Measurements from ENCODE around the gene TJP3. TPM values are rescaled to one million over a fixed set of nuclear protein-coding genes. Genes with fewer than 3 reads are reported as not detected.

Gene TJP3
- total RNA-seq, 1 donor from 2014 or later = not detected

- no peak for DNase-seq (ENCODE audit: low read depth in 2 of 2)
Observed at GRCh38 chr19:3768748-3769099, 60.5 kb downstream of the TJP3 start.

- no peak for DNase-seq (ENCODE audit: low read depth in 2 of 2)
Observed at GRCh38 chr19:3769494-3769893, 61.3 kb downstream of the TJP3 start.

DNA sequence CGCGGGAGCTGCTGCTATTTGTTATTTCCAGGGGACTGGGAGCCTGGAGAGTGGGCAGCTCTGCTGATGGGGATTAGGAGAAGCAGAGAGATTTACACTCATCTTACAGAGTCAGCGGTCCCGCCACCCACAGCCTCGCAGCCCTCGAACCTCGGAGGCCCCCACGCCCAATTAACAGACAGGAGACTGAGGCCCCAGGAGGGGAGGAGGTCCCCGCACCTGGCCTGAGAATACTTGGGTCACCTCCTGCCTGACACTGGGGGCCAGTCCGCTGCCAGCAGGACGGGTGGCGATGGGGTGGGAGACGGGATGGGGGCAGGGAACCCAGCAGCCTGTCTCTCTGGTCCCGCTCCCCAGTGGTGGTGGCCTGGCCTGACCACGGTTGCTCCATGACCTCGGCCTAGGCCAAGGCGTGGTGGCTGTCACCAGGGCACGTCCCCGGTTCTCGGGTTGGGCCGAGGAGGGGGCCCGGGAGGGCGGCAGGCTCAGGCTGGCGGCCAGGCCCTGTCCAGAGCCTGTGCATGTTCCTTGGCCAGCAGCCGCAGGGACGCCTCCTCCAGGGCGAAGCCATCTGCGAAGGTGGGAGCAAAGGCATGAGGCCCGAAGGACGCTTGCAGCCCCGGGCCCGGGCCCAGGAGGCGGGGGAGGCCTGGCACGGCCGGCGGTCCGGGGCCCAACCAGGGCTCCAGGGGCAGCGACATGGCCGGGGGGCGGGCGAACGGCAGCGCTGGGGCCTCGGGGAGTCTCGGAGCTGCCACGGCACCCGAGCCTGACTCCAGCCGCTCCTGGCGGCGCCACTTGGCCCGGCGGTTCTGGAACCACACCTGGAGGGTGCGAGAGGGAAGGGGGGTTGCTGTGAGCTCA lies 62.2 kb downstream of the TJP3 start:
- DNase-seq (ENCODE audit: low read depth in 2 of 2) = no peak

DNA sequence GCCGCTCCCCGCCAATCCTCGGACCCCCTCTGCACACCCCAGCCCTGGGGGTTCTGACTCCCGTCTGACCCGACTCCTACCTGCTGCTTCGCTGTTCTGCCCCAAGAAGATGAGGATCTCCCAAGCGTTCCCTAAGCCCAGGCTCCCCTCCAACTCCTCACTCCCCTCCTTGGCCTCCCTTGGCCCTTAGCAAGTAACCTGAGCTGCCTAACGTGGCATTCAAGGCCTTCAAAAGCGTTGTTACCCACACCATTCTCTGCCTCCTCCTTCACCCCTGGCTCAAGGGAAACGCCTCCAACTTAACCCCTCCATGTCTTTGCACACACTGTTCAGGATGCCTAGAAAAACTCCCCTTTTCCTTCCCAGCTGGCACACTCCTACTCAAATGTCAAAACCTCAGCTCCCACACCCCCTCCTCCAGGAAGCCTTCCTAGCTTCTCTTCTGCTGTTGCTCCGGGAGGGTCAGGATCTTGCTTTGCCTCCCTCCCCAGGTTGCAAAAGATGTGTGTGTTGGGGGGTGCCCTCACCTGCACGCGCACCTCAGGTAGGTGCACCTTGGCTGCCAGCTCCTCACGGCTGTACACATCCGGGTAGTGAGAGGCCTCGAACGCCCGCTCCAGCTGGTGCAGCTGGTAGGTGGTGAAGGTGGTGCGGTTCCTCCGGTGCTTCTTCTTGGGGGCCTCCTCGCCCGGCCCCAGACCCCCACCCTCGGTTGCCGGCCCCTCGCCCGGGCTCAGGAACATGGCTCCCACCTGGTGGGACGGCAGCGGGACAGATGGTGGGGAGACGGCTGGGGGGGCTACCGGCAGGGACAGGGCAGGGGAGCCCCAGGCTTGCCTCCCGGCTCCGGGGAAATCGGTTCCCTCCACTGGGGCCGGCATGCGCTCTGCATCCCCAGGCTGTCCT lies 63.1 kb downstream of the TJP3 start:
- no peak for DNase-seq (ENCODE audit: low read depth in 2 of 2)

DNA sequence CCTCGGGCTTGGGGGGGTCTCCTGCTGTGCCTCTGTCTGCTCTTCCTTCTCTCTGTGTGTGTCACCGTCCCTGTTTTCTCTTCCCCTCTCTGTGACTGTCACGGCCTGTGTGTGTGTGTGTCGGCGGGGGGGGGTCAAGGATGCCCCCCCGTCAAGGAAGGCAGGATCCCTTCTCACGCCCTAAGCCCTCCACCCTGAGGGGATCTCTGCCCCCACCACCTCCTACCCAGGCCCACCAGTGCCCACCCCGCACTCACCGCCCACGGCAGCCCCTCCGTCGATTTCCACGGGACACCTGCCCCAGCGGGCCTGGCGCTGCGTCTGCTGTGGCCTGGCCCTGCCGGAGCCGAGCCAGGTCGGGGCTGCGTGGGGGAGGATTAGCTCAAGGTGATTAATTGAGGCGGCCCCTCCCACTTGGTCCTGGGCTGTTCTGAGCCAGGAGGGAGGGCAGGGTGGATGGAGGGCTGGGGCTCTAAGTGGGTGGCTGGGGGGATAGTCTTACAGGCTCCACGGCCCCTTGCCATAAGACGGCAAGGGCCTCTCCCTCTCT lies 63.8 kb downstream of the TJP3 start, which contains the start of gene RAX2:
TSS of gene RAX2 (minus strand) at position 323 of the 550 bp plus-strand sequence. CDS start 486 bp downstream, outside the sequence.
- DNase-seq (ENCODE audit: low read depth in 2 of 2) = no peak

- DNase-seq (ENCODE audit: low read depth in 2 of 2) = no peak
Observed at GRCh38 chr19:3773814-3774515, 65.8 kb downstream of the TJP3 start.

- no peak for DNase-seq (ENCODE audit: low read depth in 2 of 2)
Observed at GRCh38 chr19:3774621-3775373, 66.6 kb downstream of the TJP3 start.

DNA sequence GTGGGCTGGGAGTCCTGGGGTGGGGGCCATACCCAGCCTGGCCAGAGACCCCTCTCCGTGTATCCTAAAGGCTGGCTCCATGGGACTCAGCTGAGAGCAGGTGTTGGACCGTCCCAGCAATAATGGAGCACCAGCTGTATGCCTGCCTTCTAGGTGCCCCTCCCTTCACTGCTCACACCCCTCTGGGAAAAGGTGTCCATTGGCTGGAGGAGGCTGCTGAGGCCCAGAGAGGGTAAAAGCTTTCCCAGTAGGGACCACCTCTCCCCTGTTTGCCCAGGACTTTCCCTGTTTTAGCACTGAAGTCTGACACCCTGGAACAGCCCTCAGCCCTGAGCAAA lies 67.2 kb downstream of the TJP3 start:
- DNase-seq (ENCODE audit: low read depth in 2 of 2) = no peak

DNA sequence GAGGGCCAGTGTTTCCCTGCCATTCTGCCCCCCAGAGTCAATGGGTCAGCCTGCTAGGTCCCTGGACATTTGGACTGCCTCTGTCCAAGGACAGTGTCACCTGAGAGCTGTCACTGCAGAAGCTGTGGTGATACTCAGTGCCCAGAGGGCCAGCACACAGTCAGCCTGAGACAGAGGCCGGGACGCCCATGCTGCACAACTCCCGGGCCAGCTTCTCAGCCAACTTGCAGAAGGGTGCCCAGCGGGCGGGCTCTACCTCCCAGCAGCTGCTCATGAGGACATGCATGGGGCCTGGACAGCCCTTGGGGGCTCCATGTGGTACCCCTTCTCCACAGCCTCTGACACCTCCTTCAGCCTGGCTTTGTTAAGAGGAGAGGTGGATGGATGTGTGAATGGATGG lies 67.6 kb downstream of the TJP3 start:
- no peak for DNase-seq (ENCODE audit: low read depth in 2 of 2)

- no peak for DNase-seq (ENCODE audit: low read depth in 2 of 2)
Observed at GRCh38 chr19:3776479-3777040, 68.4 kb downstream of the TJP3 start.

DNA sequence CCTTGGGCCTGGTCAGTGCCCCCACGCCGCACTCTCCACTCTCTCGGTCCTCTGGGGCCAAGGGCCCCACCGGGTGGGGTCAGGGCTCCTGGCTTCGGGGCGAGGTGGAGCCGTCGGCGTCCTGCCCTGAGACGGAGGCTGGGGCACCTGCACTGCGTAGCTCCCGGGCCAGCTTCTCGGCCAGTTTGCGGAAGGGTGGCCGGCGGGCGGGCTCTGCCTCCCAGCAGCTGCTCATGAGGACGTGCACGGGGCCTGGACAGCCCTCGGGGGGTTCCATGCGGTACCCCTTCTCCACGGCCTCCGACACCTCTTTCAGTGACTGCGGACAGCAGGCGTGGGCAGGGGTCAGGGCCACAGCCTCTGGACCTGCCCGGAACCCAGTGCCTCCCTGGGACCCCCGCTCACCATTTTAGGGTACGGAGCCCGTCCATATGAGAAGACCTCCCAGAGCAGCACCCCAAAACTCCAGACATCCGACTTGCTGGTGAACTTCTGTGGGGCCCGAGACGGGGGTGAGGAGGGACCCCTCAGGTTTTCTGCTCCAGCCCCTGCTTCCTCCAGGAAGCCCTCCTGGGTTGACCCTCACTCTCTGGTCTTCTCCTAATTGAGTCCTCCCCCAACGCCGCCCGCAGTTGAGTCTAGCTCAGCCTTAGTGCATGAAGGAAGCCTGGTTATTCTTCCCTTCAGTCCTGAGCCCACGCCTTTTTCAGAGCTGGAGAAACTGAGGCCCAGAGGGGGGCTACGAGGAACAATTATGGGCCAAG lies 70.1 kb downstream of the TJP3 start:
- no peak for DNase-seq (ENCODE audit: low read depth in 2 of 2)

DNA sequence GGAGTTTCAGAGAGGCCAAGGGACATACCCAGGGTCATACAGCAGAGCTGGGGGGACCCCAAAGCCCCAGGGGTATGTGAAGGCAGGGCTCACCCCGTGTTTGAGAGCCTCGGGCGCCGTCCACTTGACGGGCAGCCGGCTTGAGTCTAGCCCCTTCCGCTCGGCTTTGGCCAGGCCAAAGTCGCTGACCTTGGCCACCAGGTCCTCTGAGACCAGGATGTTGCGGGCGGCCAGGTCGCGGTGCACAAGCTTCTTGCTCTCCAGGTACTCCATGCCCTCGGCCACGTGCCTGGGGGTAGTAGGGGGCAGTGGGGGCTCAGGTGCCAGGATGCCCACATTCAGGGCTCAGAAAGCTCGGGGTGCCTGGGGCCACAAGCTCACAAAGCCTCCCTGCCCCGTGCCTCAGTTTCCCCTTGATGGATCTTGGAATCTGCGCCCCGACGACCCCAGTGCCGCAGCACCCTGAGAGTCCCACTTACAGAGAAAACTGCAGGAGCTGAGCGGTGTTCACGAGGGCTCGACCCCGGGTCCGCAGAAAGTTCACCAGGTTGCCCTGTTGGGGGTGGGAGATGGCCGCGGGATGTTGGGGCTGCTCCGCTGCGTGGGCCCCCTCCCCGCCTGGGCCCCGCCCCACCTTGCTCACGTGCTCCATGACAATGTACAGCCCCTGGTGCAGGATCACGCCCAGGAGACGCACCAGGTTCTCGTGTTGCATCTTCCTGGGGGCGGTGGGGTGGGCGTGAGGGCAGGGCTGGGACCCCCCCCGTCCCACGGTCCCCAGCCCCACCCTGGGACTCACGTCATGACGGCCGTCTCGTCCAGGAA lies 70.9 kb downstream of the TJP3 start:
- no peak for DNase-seq (ENCODE audit: low read depth in 2 of 2)

DNA sequence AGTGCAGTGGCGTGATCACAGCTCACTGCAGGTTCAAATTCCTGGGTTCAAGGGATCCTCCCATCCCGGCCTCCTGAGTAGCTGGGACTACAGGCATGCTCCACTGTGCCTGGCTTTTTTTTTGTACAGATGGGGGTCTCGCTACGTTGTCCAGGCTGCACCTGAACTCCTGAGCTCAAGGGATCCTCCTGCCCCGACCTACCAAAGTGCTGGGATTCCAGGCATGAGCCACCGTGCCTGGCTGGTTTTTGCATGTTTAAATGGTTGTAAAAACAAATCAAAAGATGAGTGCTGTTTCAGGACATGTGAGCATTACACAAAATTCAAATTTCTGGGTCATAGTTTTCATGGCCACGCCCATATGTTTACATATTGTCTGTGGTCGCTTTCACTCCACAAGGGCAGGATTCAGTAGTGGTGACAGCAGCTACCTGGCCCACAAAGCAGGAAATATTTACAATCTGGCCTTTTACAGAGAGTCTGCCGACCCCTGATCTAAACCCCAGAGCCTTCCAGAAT lies 72.7 kb downstream of the TJP3 start:
- no peak for DNase-seq (ENCODE audit: low read depth in 2 of 2)

DNA sequence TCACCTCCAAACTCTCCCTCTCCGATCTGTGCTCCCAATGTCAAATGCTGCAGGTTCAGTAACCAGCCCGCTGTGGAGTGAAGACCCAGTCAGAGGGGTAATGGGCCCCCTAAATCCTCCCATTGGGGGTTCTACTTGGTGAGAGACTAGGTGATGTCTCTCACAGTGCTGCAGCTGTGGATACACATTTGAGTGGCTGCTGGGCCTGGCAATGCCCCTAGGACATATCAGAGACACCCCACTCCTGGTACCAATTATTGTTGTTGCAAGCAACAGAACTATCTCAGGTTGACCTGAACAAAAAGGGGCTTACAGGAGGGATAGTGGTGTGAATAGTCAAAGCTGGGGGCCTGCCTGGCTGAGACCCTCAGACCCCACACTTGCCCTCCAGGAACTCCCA lies 73.4 kb downstream of the TJP3 start:
- DNase-seq (ENCODE audit: low read depth in 2 of 2) = no peak

- no peak for DNase-seq (ENCODE audit: low read depth in 2 of 2)
Observed at GRCh38 chr19:3782330-3782729, 74.1 kb downstream of the TJP3 start.

GRCh38 chr19:3782903-3783302 lies 74.7 kb downstream of the TJP3 start:
- no peak for DNase-seq (ENCODE audit: low read depth in 2 of 2)

DNA sequence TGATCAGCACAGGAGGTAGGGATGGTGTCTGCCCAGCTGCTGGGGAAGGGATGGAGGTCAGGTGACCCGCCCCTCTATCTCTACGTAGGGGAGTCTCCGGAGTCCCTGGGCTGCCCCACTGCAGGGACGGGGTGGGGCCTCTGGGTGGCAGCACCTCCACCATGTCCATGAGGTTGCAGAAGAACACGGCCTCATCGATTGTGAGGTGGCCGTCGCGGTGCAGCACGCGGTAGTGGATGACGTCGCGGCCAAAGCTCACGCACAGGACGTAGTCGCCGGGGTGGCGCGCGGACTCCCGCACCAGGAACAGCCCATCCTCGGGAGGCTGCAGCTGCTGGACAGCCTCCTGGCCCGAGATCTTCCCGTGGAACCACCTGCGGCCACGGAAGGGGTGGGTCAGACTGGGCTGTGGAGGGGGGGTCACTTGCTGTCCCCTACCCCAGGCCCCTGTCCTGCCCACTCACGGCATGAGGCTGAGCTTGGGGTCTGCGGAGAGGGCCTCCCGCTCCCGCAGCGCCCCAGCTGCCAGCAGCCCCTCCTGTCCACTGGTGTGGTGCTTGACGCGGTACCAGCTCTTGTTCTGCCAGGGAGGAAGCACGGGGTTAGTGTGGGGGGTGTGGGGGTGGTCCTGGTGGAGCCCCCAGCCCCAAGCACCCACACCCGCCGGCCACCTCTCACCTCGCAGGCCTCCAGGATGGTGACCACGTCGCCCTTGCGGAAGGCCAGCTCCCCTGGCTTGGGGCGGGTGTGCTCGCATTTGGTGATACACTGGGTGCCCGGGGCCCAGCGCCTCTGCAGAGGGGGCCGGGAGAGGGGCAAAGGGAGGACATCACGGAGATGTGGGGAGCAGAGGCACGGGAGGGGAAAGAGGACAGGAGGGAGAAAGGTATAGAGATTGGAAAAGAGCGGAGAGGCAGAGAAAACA lies 75.7 kb downstream of the TJP3 start:
- DNase-seq (ENCODE audit: low read depth in 2 of 2) = peak in 1 of 2 donors; percentile 35

Measured in lung microvascular endothelial cell (primary cell).